Testis (tissue), 2 donors: ENCODE results near the gene DFFA.

Source experiments
- POLR2A ChIP-seq: fragments of 450-650 bp; IDR thresholded peaks from one replicate; pipeline ENCODE4 v1.6.1; 2017; ENCODE audit warnings: antibody characterized with exemption, mild to moderate bottlenecking, moderate library complexity
- TF ChIP-seq, protein P1 (sequence below), 3 experiments: fragments of 450-650 bp in 2 of 3; fragments of 200-600 bp in 1 of 3; sonication (generic) in 1 of 3; IDR thresholded peaks; one replicate each; pipeline ENCODE4 v1.5.1; 2016 to 2019; ENCODE audit warnings: antibody characterized with exemption in 3 of 3, mild to moderate bottlenecking in 2 of 3, moderate library complexity in 1 of 3

- TF ChIP-seq, protein P1, sequence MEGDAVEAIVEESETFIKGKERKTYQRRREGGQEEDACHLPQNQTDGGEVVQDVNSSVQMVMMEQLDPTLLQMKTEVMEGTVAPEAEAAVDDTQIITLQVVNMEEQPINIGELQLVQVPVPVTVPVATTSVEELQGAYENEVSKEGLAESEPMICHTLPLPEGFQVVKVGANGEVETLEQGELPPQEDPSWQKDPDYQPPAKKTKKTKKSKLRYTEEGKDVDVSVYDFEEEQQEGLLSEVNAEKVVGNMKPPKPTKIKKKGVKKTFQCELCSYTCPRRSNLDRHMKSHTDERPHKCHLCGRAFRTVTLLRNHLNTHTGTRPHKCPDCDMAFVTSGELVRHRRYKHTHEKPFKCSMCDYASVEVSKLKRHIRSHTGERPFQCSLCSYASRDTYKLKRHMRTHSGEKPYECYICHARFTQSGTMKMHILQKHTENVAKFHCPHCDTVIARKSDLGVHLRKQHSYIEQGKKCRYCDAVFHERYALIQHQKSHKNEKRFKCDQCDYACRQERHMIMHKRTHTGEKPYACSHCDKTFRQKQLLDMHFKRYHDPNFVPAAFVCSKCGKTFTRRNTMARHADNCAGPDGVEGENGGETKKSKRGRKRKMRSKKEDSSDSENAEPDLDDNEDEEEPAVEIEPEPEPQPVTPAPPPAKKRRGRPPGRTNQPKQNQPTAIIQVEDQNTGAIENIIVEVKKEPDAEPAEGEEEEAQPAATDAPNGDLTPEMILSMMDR (IDR thresholded peaks at IDR 0.05), result no peak
- TF ChIP-seq POLR2A, result no peak
Observed at GRCh38 chr1:10470043-10470442, 2.3 kb downstream of the DFFA start.
